Sigmoid colon (tissue), 3 donors: ENCODE data around the gene ADARB2.

Experiments used
- CTCF ChIP-seq, 4 experiments: fragments of 450-650 bp in 3 of 4; fragments of 200-600 bp in 1 of 4; IDR thresholded peaks; one replicate each; pipeline ENCODE4 v1.5.1; 2016 to 2019; ENCODE audit warnings: antibody characterized with exemption in 4 of 4, mild to moderate bottlenecking in 3 of 4, moderate library complexity in 2 of 4
- POLR2A ChIP-seq, 2 donors: fragments of 450-650 bp; IDR thresholded peaks; one replicate each; pipeline ENCODE4 v1.6.1; 2016; ENCODE audit warnings: antibody characterized with exemption in 2 of 2, mild to moderate bottlenecking in 2 of 2, moderate library complexity in 2 of 2

DNA sequence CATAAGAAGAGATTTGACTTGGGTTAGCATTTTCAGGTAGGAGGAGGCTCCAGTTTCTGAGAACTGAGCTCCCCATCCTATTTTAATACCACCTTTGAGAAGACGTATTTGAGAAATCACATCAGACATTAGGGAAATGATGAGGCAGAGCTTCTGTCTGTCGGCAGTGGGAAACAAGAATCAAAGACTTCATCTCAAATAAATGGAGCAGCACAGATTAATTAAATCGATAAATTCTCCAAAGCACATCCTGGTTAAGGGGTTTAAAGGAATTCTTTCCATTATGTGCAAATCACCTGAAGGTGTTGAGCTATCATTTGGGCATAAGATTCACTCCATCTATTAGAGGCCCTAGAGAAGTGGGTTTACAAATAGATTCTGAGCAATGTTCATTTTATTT, 7.6 kb downstream of the ADARB2 start:
- TF ChIP-seq POLR2A (IDR thresholded peaks at IDR 0.05) (no peak), CTCF (IDR thresholded peaks at IDR 0.05) (no peak)
